ENCODE data around the gene RNU6-7. TPM values are rescaled to one million over a fixed set of nuclear protein-coding genes. Genes with fewer than 3 reads are reported as not detected.

The RNU6-7 gene
- total and polyA plus RNA-seq, 2 of the 13 experiments (the other 11 are each of a cell fraction or from before 2014, with no cell fraction given), result under 0.01 TPM; not detected in 1

GRCh38 chr14:32201816-32202490 is at the start of gene RNU6-7 (continued):
- TF ChIP-seq ZNF605 (CRISPR knock-in tag; IDR thresholded peaks at IDR 0.05), result no peak; the same call in none of the 2 replicates
- peak; percentile 23; the same call in 1 of the 2 replicates for TF ChIP-seq ZNF616 (CRISPR knock-in tag; IDR thresholded peaks at IDR 0.05; ENCODE audit: low read depth)
- 0 out of 2 replicates have a peak, but pooled peaks have one; percentile 26 for TF ChIP-seq SALL1 (CRISPR knock-in tag; IDR thresholded peaks at IDR 0.05)
- no peak for TF ChIP-seq GRHL1 (CRISPR knock-in tag; conservative IDR thresholded peaks at IDR 0.05)
- TF ChIP-seq KMT2A (CRISPR knock-in tag; IDR thresholded peaks at IDR 0.05), result 0 out of 2 replicates have a peak, but pooled peaks have one; percentile 5
- 0 out of 2 replicates have a peak, but pooled peaks have one; percentile 6 for TF ChIP-seq ZNF136 (CRISPR knock-in tag; IDR thresholded peaks at IDR 0.05; ENCODE audit: low read depth)
- no peak; the same call in 1 of the 2 replicates for TF ChIP-seq PAX8 (CRISPR knock-in tag; IDR thresholded peaks at IDR 0.05; ENCODE audit: borderline replicate concordance)
- no peak; the same call in 1 of the 2 replicates for TF ChIP-seq DMAP1 (CRISPR knock-in tag; IDR thresholded peaks at IDR 0.05)
- TF ChIP-seq KLF15 (CRISPR knock-in tag; IDR thresholded peaks at IDR 0.05; ENCODE audit: borderline replicate concordance), result peak; percentile 14; the same call in 1 of the 2 replicates
- TF ChIP-seq ZMYM3 (CRISPR knock-in tag; IDR thresholded peaks at IDR 0.05), result no peak
- peak; percentile 26; the same call in 1 of the 2 replicates for TF ChIP-seq TARDBP (CRISPR knock-in tag; IDR thresholded peaks at IDR 0.05)
- no peak for TF ChIP-seq RFX3 (CRISPR knock-in tag; IDR thresholded peaks at IDR 0.05)
- no peak; the same call in 1 of the 2 replicates for TF ChIP-seq MED1 (CRISPR knock-in tag; IDR thresholded peaks at IDR 0.05)
- TF ChIP-seq ZBTB46 (CRISPR knock-in tag; IDR thresholded peaks at IDR 0.05; ENCODE audit: borderline replicate concordance), result no peak
- TF ChIP-seq ZNF280D (CRISPR knock-in tag; IDR thresholded peaks at IDR 0.05), result peak; percentile 65; the same call in 1 of the 2 replicates
- 0 out of 2 replicates have a peak, but pooled peaks have one; percentile 12 for TF ChIP-seq JUND (CRISPR knock-in tag; IDR thresholded peaks at IDR 0.05)
- TF ChIP-seq ZNF530 (CRISPR knock-in tag; IDR thresholded peaks at IDR 0.05; ENCODE audit: low read depth), result peak; percentile 30; the same call in 1 of the 2 replicates
- TF ChIP-seq CENPT (CRISPR knock-in tag; IDR thresholded peaks at IDR 0.05; ENCODE audit: low read depth), result peak; percentile 71; the same call in 1 of the 2 replicates
- no peak for TF ChIP-seq ZNF629 (CRISPR knock-in tag; conservative IDR thresholded peaks at IDR 0.05)
- no peak for TF ChIP-seq TCF12 (IDR thresholded peaks at IDR 0.05)
- TF ChIP-seq TCF12 (CRISPR knock-in tag; IDR thresholded peaks at IDR 0.05), result 0 out of 2 replicates have a peak, but pooled peaks have one; percentile 52
- no peak for TF ChIP-seq TRIM22 (IDR thresholded peaks at IDR 0.05)
